Measurements from ENCODE around the gene CORO2B.

CORO2B gene

DNA sequence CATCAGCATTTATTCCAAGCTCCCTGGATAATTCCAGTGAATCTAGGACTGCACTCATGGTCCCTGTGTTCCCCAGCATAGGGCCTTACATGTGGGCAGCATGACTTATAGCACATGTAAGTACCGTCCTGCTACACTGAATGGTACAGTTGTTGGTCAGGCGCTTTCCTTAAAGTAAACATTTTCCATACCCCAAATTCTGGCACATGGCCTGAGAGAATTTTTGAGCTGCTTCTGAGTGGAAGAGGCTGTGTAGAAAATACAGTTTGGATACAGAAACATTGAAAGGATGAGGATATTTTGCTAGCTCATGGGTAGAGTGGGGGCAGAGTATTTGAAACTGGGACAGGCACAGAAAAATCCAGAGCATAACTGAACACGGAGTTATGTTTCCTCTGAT lies 27.6 kb downstream of the CORO2B start:
- Histone ChIP-seq H3K9me3 (ENCODE audit: insufficient read depth, low read depth, low read length) (no peaks in the 10 kb centered on the region; the same call in 1 of the 2 replicates), H3K27me3 (ENCODE audit: insufficient read depth, low read length) (peaks cover 18% of the 10 kb centered on the region; the same call in 1 of the 2 replicates), H3K4me1 (ENCODE audit: insufficient read depth, low read length) (peaks cover 20% of the 10 kb centered on the region; the same call in 1 of the 2 replicates), H3K4me3 (ENCODE audit: low read length) (no peak overlapping the region), H3K27ac (ENCODE audit: low read length) (no peak overlapping the region), H3K9ac (ENCODE audit: low read depth, low read length) (no peak overlapping the region), H3K36me3 (ENCODE audit: insufficient read depth, low read depth, low read length) (no peaks in the 10 kb centered on the region)

DNA sequence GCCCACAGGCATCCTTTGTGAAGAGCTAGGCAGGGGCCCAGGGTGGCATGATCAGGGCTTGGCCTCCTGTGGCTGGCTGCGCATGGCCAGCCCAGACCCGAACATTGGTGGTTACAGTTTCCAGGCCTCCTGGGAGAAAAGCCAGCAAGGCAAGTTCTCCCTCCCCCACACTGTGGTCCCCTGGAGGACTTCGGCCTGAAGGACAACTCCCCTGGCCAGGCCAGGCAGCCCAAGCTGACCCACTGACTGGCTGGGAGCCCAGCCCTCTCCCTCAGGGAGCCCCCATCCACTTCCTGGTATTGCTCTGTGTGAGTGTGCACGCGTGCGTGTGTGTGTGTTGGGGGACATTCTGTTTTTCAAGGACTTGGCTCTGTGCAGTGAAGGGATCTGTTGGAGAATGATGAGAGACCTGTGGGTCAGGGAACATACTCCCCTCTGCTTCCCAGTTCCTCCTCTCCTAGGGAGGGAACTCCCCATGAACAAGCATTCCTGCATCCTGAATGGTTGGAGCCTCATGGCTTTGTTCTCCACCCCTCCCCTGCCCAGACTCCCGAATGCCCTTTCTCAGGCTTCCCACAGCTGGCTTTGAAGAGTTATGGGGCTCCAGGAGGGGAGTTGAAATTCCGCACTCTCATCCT lies 29.5 kb downstream of the CORO2B start:
- Histone ChIP-seq H3K9ac (ENCODE audit: low read depth, low read length) (0 out of 2 replicates have a peak overlapping the region, but pooled peaks have one; percentile 7), H3K36me3 (ENCODE audit: insufficient read depth, low read depth, low read length) (no peaks in the 10 kb centered on the region), H3K9me3 (ENCODE audit: insufficient read depth, low read depth, low read length) (no peaks in the 10 kb centered on the region; the same call in 1 of the 2 replicates), H3K27ac (ENCODE audit: low read length) (peak overlapping the region; percentile 33), H3K4me1 (ENCODE audit: insufficient read depth, low read length) (peaks cover 16% of the 10 kb centered on the region; the same call in 1 of the 2 replicates), H3K4me3 (ENCODE audit: low read length) (no peak overlapping the region), H3K27me3 (ENCODE audit: insufficient read depth, low read length) (peaks cover 8% of the 10 kb centered on the region; the same call in 1 of the 2 replicates)

DNA sequence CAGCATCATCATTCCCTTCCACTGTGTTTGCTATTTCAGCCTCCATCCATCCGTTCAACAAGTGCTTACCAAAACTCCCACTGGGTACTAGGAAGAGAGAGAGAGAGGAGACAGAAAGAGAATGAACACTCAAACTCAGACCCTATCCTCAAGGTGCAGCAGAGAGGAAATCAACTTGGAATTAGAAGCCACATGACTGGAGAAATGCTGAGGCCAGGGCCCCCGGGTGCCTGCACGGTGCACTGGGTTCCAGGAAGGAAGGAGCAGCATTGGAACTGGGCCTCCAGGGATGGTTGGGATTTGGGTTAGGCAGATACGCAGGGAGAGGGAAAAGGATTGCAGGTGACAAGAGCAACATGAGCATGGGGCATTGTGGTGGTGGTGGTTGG lies 30.0 kb downstream of the CORO2B start:
- Histone ChIP-seq H3K9ac (ENCODE audit: low read depth, low read length) (no peak overlapping the region), H3K4me1 (ENCODE audit: insufficient read depth, low read length) (peaks cover 16% of the 10 kb centered on the region; the same call in 1 of the 2 replicates)

DNA sequence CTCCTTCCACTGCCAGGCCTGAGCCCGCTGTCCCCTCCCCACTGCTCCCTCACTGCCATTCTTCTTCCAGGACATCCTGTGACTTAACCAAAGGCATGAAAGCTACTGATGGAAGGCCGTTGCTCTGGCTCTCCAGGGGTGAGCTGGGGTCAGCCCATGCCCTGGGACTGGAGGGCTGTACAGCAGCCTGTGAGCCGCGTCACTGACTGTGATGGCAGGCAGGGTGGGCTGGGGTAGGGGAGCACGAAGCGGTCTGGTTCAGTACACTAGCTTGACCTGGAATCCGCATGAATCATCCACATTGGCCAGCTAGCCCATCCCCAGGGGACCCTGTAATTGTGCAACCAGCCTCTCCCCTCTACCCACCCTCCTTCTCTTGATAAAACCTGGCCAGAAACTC lies 30.8 kb downstream of the CORO2B start:
- no peaks in the 10 kb centered on the region for H3K27me3 ChIP-seq (ENCODE audit: insufficient read depth, low read length)
- no peaks in the 10 kb centered on the region; the same call in 1 of the 2 replicates for H3K9me3 ChIP-seq (ENCODE audit: insufficient read depth, low read depth, low read length)
- peaks cover 23% of the 10 kb centered on the region; the same call in 1 of the 2 replicates for H3K4me1 ChIP-seq (ENCODE audit: insufficient read depth, low read length)
- no peak overlapping the region for H3K27ac ChIP-seq (ENCODE audit: low read length)
- H3K36me3 ChIP-seq (ENCODE audit: insufficient read depth, low read depth, low read length), result no peaks in the 10 kb centered on the region
- H3K9ac ChIP-seq (ENCODE audit: low read depth, low read length), result no peak overlapping the region
- H3K4me3 ChIP-seq (ENCODE audit: low read length), result no peak overlapping the region

More for the DNA sequence above, 30.0 kb downstream of the CORO2B start:
- H3K4me3 ChIP-seq (ENCODE audit: low read length), result no peak overlapping the region
- H3K9me3 ChIP-seq (ENCODE audit: insufficient read depth, low read depth, low read length), result no peaks in the 10 kb centered on the region; the same call in 1 of the 2 replicates
- peaks cover 3% of the 10 kb centered on the region; the same call in 1 of the 2 replicates for H3K27me3 ChIP-seq (ENCODE audit: insufficient read depth, low read length)
- no peak overlapping the region for H3K27ac ChIP-seq (ENCODE audit: low read length)
- H3K36me3 ChIP-seq (ENCODE audit: insufficient read depth, low read depth, low read length), result no peaks in the 10 kb centered on the region

DNA sequence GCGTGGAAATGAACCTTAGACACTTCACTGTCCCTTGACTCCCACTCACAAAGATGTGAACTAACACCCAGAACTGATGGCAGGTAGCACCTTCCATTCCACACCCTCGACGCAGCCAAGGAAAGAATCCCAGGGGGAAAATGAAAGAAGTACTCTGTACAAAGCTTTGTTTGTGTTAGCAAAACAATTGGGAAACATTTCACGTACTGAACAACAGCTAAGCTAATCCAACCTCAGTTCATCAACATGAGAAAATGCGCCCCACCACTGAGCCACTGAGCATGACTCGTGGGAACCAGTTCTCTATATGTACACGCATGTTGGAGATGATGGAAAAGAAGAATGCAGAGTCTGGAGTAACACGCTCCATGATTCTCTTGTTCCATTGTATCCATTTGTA lies 32.0 kb downstream of the CORO2B start:
- Histone ChIP-seq H3K4me1 (ENCODE audit: insufficient read depth, low read length) (peaks cover 27% of the 10 kb centered on the region; the same call in 1 of the 2 replicates), H3K27me3 (ENCODE audit: insufficient read depth, low read length) (no peaks in the 10 kb centered on the region), H3K4me3 (ENCODE audit: low read length) (no peak overlapping the region), H3K27ac (ENCODE audit: low read length) (no peak overlapping the region), H3K9me3 (ENCODE audit: insufficient read depth, low read depth, low read length) (no peaks in the 10 kb centered on the region; the same call in 1 of the 2 replicates), H3K9ac (ENCODE audit: low read depth, low read length) (no peak overlapping the region), H3K36me3 (ENCODE audit: insufficient read depth, low read depth, low read length) (no peaks in the 10 kb centered on the region)

DNA sequence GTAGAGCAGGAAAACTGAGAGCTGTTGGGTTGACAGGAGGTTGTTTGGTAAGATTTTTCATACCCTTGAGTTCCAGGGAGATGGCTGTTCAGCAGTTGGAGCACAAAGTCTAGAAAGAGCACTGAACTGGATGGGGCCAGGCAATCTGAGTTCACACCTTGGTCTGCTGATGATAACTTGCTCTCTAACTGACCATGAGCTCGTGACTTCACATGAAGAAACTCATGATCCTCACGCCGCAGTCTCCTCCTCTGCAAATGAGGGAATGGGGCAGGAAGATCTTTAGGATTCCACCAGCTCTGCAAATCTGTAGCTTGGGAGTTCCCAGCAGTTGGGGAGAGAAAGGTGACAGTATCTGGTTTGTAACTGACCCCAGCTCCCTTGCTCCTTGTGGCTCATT lies 33.7 kb downstream of the CORO2B start:
- Histone ChIP-seq H3K27ac (ENCODE audit: low read length) (no peak overlapping the region), H3K27me3 (ENCODE audit: insufficient read depth, low read length) (no peaks in the 10 kb centered on the region), H3K36me3 (ENCODE audit: insufficient read depth, low read depth, low read length) (no peaks in the 10 kb centered on the region), H3K4me3 (ENCODE audit: low read length) (no peak overlapping the region), H3K9me3 (ENCODE audit: insufficient read depth, low read depth, low read length) (no peaks in the 10 kb centered on the region), H3K9ac (ENCODE audit: low read depth, low read length) (no peak overlapping the region), H3K4me1 (ENCODE audit: insufficient read depth, low read length) (peaks cover 27% of the 10 kb centered on the region; the same call in 1 of the 2 replicates)

DNA sequence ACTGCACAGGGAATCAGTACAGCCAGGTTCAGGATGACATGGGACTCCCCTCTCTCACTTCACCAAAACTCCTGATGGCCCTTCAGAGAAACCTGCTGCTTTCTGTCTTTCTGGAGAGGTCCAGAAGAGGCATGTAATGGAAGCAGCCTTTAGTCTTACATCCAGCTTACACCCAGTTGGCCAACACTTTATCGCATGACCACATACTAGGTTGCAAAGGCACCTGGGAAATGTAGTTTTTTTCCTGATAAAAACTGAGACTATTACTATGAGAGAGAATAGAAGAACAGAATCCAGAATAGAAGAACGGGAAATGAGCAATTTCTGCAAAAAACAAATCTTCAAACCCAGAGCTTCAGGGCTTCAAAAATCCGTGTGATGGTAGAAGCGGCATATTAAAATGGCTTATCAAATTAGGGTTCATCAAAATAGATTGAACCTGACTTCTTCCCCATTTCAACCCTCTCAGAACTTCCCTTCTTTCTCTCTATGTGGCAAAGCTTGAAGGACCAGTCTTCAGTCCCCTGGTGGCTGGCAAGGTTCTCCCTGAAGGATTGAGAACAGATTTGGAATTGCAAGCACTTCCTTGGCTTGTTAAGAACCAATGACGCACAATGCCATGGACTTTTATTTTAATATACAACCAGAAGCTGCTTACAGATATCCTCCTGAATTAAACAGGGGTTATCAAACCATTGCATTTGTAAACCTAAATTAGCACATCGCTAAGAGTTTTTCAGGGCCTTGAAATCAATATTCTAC lies 34.4 kb downstream of the CORO2B start:
- Histone ChIP-seq H3K4me1 (ENCODE audit: insufficient read depth, low read length) (peaks cover 24% of the 10 kb centered on the region; the same call in 1 of the 2 replicates), H3K9me3 (ENCODE audit: insufficient read depth, low read depth, low read length) (no peaks in the 10 kb centered on the region), H3K4me3 (ENCODE audit: low read length) (no peak overlapping the region), H3K27ac (ENCODE audit: low read length) (no peak overlapping the region), H3K36me3 (ENCODE audit: insufficient read depth, low read depth, low read length) (no peaks in the 10 kb centered on the region), H3K27me3 (ENCODE audit: insufficient read depth, low read length) (no peaks in the 10 kb centered on the region), H3K9ac (ENCODE audit: low read depth, low read length) (no peak overlapping the region)

DNA sequence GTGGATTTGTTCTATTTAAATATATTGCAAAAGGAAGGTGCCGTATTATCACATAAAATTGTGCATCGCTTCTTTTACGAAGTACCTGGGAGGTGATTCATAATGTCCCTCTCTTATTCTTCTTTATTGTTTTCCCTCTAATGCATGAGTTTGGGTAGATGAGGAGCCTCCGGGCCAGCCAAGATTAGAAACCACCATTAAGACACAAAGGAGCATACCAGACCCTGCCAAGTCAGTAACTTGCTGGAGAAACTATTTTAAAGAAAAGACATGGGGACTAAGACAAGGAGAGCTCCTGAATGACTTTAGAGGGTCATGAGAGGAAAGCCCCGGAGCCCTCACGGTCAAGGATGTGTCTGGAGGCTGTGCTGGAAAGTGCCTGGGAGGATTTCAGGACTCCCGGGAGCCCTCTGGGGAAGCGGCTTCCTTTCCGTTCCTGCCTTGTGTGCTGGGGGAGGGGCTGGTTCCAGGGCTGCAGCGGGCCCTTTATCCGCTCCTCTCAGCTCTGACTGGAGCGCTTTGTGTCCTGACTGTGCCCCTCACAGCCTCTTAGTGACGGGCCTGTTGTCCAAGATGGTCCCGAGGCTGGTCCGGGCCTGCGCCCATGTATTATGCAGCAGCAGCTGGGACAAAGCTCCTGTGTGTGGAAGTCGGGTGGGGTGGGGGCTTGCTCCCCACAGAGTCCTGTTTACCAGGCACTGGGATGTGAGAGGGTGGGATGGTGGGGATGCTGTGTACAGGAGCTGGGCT lies 35.7 kb downstream of the CORO2B start:
- Histone ChIP-seq H3K9ac (ENCODE audit: low read depth, low read length) (peak overlapping the region; percentile 56; the same call in 1 of the 2 replicates), H3K36me3 (ENCODE audit: insufficient read depth, low read depth, low read length) (no peaks in the 10 kb centered on the region), H3K27ac (ENCODE audit: low read length) (no peak overlapping the region), H3K27me3 (ENCODE audit: insufficient read depth, low read length) (no peaks in the 10 kb centered on the region), H3K4me3 (ENCODE audit: low read length) (peak overlapping the region; percentile 42; the same call in 1 of the 2 replicates), H3K9me3 (ENCODE audit: insufficient read depth, low read depth, low read length) (no peaks in the 10 kb centered on the region), H3K4me1 (ENCODE audit: insufficient read depth, low read length) (peaks cover 12% of the 10 kb centered on the region; the same call in 1 of the 2 replicates)

DNA sequence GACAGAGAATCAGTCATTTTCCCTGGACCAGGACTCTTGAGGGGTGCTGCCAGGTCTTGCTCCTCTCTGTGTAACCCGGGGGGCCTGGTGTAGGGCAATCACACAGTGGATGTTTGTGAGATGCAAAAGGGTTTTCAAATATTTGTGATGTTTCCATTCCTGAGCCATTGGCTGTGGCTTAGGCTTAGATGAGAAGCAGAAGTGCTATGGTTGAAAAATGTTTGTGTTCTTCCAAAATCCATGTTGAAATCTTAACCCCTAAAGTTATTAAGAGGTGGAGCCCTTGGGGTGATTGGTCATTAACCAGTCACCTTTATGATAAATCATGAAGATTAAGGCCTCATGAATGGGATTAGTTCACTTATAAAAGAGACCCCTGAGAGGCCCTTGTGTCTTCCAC lies 36.5 kb downstream of the CORO2B start:
- Histone ChIP-seq H3K9me3 (ENCODE audit: insufficient read depth, low read depth, low read length) (no peaks in the 10 kb centered on the region), H3K27ac (ENCODE audit: low read length) (no peak overlapping the region), H3K9ac (ENCODE audit: low read depth, low read length) (peak overlapping the region; percentile 56; the same call in 1 of the 2 replicates), H3K36me3 (ENCODE audit: insufficient read depth, low read depth, low read length) (no peaks in the 10 kb centered on the region), H3K27me3 (ENCODE audit: insufficient read depth, low read length) (no peaks in the 10 kb centered on the region), H3K4me3 (ENCODE audit: low read length) (no peak overlapping the region), H3K4me1 (ENCODE audit: insufficient read depth, low read length) (peaks cover 12% of the 10 kb centered on the region; the same call in 1 of the 2 replicates)

DNA sequence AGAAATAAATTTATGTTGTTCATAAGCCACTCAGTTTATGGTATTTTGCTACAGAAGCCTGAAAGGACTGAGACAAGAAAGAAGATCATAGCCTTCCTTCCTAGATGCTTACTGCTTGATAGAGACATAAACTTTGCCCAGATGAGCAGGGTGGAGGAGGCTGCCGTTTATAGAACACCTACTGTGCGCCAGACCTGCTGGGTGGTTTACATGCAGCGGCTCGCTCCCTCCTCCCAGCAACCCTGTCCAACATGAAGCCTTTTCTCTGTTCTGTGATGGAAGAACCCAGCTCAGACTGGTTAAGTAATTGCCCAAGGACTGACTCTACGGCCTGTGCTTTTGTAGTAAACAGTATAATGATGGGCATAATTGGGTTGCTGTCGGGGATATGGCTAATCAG lies 37.0 kb downstream of the CORO2B start:
- Histone ChIP-seq H3K27ac (ENCODE audit: low read length) (no peak overlapping the region), H3K27me3 (ENCODE audit: insufficient read depth, low read length) (no peaks in the 10 kb centered on the region), H3K4me3 (ENCODE audit: low read length) (no peak overlapping the region), H3K4me1 (ENCODE audit: insufficient read depth, low read length) (peaks cover 12% of the 10 kb centered on the region; the same call in 1 of the 2 replicates), H3K9ac (ENCODE audit: low read depth, low read length) (no peak overlapping the region), H3K9me3 (ENCODE audit: insufficient read depth, low read depth, low read length) (no peaks in the 10 kb centered on the region), H3K36me3 (ENCODE audit: insufficient read depth, low read depth, low read length) (no peaks in the 10 kb centered on the region)

DNA sequence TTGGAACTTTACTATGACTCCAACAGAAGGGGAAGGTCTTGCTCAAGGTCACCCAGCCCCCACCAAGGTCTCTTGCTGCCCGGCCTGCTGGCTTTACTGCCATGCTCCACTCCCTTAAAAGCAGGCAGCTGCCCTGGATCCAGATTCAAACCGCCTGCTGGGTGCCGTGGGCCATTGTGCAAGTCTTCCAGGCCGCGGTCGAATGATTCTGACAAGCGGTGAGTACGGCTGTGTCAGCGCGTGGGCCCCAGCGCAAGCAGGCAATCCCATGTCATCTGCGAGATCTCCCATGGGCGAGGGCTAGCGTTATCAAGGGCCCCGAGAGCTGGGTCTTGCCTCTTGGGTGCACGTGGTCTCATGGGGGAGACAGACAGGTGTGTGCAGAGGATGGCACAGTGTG lies 37.6 kb downstream of the CORO2B start:
- Histone ChIP-seq H3K4me1 (ENCODE audit: insufficient read depth, low read length) (peaks cover 12% of the 10 kb centered on the region; the same call in 1 of the 2 replicates), H3K36me3 (ENCODE audit: insufficient read depth, low read depth, low read length) (no peaks in the 10 kb centered on the region), H3K4me3 (ENCODE audit: low read length) (no peak overlapping the region), H3K9ac (ENCODE audit: low read depth, low read length) (no peak overlapping the region), H3K9me3 (ENCODE audit: insufficient read depth, low read depth, low read length) (no peaks in the 10 kb centered on the region), H3K27ac (ENCODE audit: low read length) (no peak overlapping the region), H3K27me3 (ENCODE audit: insufficient read depth, low read length) (no peaks in the 10 kb centered on the region)

Data from iPS-20b (cell line).